Hematopoietic multipotent progenitor cell treated with erythropoietin and hydrocortisone succinate and interleukin-3 and kit ligand, for 15 days (in vitro differentiated cells): Measurements from ENCODE around the gene CCDC50.

ENCODE experiments used
- DNase-seq: peaks from one replicate; pipeline ENCODE4 v3.0.0-alpha.2; 2015; ENCODE audit warnings: low spot score

The CCDC50 gene

GRCh38 chr3:191320316-191320715 is 8.9 kb upstream of the CCDC50 start:
- DNase-seq, result no peak

GRCh38 chr3:191321019-191321767 is 8.0 kb upstream of the CCDC50 start:
- no peak for DNase-seq

GRCh38 chr3:191324936-191325335 is 4.3 kb upstream of the CCDC50 start:
- DNase-seq, result no peak

- no peak for DNase-seq
Measured at GRCh38 chr3:191327526-191327925, 1.7 kb upstream of the CCDC50 start.

- DNase-seq, result peak; percentile 45
Measured at GRCh38 chr3:191328383-191328961, 722 bp upstream of the CCDC50 start.

- peak; percentile 31 for DNase-seq
Measured at GRCh38 chr3:191329654-191330529, 698 bp downstream of the CCDC50 start, which contains the start of gene UTS2B. Gene UTS2B (minus strand): TSS chr3:191330526. CDS start chr3:191282189, 48,337 bp downstream.

- no peak for DNase-seq
Measured at GRCh38 chr3:191330530-191331048, 1.4 kb downstream of the CCDC50 start.

GRCh38 chr3:191331388-191331787 is 2.2 kb downstream of the CCDC50 start:
- DNase-seq, result no peak

GRCh38 chr3:191333298-191333880 is 4.2 kb downstream of the CCDC50 start:
- DNase-seq, result no peak

- DNase-seq, result no peak
Measured at GRCh38 chr3:191334346-191334893, 5.2 kb downstream of the CCDC50 start.

- DNase-seq, result no peak
Measured at GRCh38 chr3:191336833-191337232, 7.6 kb downstream of the CCDC50 start.

- no peak for DNase-seq
Measured at GRCh38 chr3:191338177-191338488, 8.9 kb downstream of the CCDC50 start.

- DNase-seq, result no peak
Measured at GRCh38 chr3:191339316-191339917, 10.2 kb downstream of the CCDC50 start.

GRCh38 chr3:191340351-191340750 is 11.2 kb downstream of the CCDC50 start:
- DNase-seq, result no peak

- no peak for DNase-seq
Measured at GRCh38 chr3:191340966-191341365, 11.8 kb downstream of the CCDC50 start.

- DNase-seq, result no peak
Measured at GRCh38 chr3:191342006-191342405, 12.8 kb downstream of the CCDC50 start.

GRCh38 chr3:191342411-191342810 is 13.2 kb downstream of the CCDC50 start:
- no peak for DNase-seq

GRCh38 chr3:191343115-191343514 is 13.9 kb downstream of the CCDC50 start:
- no peak for DNase-seq

- no peak for DNase-seq
Measured at GRCh38 chr3:191343913-191344312, 14.7 kb downstream of the CCDC50 start.

- DNase-seq, result no peak
Measured at GRCh38 chr3:191345334-191345733, 16.1 kb downstream of the CCDC50 start.

GRCh38 chr3:191347228-191347627 is 18.0 kb downstream of the CCDC50 start:
- DNase-seq, result no peak

- no peak for DNase-seq
Measured at GRCh38 chr3:191348098-191348497, 18.9 kb downstream of the CCDC50 start.
